Dedifferentiated amniotic fluid mesenchymal stem cell (primary cell): ENCODE measurements around the gene OR52A1.

Source experiments
- DNase-seq: peaks from one replicate; pipeline ENCODE4 v3.0.0-alpha.2; 2016; ENCODE audit errors: extremely low spot score

Gene OR52A1

DNA sequence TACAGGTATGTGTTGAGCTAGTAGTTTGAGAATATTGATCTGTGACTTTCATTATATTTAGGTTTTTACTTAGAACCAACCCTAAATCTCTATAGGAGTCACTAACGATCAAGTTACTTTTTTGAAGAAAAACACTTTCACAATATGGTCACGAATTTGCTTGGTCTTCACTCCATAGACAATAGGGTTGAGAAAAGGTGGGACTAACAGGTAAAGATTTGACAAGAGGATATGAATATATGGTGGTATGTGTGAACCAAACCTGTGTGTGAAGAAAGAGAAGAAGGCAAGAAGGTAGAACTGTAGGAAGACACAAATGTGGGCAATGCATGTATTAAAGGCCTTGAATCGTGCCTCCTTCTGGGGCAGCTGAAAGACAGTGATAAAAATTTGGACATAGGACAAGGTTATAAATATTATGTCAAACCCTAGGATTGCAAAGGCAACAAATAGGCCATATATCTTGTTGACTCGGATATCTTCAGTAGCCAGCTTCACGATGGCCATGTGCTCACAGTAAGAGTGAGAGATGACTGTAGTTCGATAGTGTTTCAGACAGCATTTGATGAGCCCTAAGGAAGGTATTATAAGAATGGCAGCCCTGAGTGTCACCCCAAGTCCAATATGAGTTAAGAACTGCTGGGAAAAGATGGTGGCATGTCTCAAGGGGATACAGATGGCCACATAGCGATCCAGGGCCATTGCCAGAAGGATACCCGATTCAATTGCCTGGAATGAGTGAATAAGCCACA, 22.8 kb downstream of the OR52A1 start:
- no peak for DNase-seq

DNA sequence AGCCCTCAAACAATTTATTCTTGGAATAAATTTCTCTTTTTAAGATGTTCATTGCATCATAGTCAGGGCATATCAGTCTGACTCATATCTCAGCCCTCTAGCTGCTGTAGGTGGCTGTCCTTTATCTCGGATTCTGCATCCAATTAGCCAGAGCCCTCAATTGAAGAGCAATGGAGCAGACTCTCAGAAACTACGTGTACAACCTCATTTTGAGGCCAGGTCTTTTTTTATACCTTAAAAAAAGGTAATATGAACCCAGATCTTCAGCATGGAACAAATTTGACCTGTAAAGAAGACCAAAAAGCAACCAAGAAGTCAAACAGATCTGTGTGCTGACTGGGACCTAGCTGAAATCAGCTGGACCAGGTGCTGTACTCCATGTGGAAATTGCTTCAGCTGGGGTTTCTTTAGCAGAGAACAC, 25.1 kb downstream of the OR52A1 start:
- peak; percentile 39 for DNase-seq

DNA sequence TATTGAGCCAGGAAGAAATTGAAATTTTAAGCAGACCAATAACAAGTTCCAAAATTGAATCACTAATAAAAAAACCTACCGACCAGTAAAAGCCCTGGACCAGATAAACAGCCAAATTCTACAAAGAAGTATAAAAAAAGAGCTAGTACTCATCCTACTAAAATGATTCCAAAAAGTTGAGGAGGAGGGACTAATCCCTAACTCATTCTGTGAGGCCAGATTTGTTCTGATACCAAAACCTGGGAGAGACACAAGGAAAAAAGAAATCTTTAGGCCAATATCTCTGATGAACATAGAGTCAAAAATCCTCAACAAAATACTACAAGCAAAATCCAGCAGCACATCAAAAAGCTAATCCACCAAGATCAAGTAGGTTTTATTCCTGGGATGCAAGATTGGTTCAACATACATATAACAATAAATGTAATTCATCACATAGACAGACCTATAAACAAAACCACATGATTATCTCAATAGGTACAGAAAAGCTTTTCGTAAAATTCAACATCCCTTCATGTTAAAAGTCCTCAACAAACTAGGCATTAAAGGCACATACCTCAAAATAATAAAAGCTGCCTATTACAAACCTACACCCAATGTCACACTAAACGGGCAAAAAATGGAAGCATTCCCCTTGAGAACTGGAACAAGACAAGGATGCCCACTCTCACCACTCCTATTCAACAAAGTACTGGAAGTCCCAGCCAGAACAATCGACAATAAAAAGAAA, 29.5 kb downstream of the OR52A1 start:
- DNase-seq, result no peak

DNA sequence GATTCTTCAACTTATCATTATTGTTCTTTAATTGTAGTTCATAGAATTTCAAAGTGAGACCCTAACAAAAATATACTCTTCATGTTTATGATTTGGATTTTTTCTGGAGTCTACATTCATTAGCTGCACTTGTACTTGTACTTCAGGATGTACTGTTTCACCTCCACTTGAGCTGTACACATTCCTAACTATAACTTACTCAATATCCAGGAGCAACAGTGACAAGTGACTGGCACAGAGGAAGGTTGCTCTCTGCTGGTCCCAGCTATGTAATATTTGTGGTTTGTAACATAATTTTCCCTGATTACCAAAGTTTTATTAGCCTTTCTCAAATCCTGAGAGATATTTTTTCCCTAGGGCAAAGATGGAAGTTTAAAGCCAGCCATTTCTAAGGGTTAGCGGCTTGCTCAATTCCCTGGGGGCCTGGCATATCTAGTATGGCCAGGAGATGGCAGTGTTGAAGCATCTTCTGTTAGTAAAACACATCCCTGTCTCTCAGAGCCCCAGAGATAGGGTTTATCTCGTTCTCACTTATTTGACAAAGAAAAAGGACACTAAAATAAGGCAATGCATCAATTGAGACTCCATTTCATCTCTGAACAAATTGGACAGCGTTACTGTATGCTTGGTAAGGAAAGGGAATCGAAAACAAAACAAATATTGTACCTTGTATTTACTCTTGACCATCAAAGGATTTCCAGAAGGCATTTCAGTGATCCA, 30.6 kb downstream of the OR52A1 start:
- DNase-seq, result peak; percentile 86

DNA sequence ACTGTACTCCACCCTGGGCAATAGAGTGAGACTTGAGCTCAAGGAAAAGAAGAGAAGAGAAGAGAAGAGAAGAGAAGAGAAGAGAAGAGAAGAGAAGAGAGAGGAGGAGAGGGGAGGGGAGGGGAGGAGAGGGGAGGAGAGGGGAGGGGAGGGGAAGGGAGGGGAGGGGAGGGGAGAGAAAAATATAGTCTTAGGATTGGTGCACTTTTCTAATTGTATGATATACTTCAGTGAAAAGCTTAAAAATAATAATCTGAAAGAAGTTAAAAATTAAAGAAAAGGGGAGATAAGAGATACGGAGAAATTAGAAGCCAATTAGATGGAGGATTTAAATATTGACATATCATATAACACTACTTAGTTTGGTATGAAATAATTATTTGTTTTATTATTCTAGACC, 35.7 kb downstream of the OR52A1 start:
- DNase-seq, result no peak

DNA sequence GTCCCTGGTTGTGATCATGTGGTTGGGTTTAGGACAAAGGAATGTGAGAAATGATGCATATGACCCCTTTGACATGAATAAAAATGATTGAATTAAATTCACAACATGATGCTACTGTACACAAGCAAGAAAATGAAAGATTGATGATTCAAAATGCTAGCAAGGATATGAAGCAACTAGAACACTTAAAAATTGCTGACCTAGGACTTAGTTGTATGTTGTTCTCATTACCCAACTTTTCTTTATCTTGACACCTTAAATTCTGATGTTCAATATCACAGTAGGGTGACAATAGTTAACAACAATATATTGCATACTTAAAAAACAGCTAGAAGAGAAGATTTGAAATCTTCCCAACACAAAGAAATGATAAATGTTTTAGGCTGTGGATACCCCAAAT, 37.0 kb downstream of the OR52A1 start:
- DNase-seq, result no peak

DNA sequence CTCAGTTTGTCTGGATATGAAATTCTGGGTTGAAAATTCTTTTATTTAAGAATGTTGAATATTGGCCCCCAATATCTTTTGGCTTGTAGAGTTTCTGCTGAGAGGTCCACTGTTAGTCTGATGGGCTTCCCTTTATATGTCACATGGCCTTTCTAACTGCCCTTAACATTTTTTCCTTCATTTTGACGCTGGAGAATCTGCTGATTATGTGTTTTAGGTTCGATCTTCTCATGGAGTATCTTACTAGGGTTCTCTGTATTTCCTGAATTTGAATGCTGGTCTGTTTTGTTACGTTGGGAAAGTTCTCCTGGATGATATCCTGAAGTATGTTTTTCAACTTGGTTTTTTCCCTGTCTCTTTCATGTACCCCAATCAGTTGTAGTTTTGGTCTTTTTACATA, 39.2 kb downstream of the OR52A1 start:
- no peak for DNase-seq

DNA sequence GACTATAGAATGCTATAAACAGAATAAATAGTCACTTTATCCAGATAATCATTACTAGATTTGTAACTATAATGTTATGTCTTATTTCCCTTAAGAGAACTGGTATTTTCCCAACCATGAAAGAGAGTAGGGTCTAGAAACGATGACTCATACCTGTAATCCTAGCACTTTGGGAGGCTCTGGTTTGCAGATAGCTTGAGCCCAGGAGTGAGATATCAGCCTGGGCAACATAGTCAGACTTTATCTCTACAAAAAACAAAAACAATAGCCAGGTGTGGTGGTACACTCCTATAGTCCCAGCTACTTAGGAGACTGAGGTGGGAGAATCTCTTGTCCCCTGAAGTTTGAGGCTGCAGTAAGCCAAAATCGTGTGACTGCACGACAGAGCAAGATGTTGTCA, 47.3 kb downstream of the OR52A1 start:
- no peak for DNase-seq

DNA sequence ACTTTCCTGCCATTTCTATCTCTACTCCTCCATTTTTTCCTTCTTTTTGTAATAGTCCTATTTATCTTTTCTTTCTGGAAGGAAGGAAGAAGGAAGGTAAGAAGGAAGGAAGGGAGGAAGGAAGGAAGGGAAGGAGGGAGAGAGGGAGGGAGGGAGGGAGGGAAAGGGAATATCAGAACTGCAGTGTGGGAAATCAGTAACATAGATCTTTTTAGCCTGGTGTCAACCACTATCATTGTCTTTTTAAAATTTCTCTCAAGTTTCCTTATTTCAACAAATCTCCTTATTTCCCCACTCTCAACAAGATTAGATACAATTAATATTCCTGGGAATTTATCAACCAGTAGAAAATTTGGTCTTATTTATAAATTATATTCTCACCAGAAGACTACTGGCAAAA, 51.5 kb downstream of the OR52A1 start:
- no peak for DNase-seq

DNA sequence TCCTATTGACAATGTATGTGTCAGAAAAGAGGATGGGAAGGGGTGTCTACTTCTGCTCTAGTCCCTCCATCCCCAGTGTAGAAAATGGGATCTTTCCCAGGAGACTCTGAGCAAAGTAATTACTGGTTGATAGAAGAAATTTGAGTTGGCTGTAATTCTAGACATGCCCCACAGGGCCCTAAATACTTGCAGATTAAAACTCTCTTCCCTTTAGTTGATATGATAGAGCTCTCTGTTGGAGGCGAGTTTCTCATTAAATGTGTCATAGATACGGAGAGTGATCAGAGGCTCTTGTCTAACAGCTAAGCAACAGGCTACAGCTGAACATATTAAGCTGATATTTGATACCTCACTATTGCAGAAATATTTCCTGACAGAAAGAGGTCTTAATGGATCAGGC, 52.3 kb downstream of the OR52A1 start:
- DNase-seq, result no peak

DNA sequence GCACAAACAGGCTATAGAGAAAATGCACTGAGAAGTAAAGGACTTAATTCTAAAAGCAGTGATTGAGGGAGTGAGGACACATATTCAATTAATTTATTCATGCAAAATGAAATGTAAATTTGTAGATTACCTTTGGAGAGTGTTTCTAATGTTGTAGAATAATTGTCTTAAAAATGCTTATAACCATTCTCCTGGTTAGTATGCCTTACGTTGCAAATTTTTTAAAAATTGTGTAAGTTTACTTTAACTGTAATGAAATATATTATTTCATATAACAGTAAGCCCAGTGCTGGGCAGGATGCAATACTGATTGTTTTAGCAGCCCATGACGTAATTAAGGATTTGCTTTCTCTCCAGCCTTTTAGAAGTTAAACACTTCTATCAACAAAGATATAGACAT, 58.5 kb downstream of the OR52A1 start:
- DNase-seq, result no peak
